Measurements from ENCODE around the gene CMTM2. TPM values are rescaled to one million over a fixed set of nuclear protein-coding genes. Genes with fewer than 3 reads are reported as not detected.
"Not testable (repeated sequence)": the region's sequence is repeated elsewhere in the genome, so short reads cannot be mapped to it uniquely, and the experiment has no call there.

Gene CMTM2
- total RNA-seq, 1 experiment from 2014 or later, result not detected

DNA sequence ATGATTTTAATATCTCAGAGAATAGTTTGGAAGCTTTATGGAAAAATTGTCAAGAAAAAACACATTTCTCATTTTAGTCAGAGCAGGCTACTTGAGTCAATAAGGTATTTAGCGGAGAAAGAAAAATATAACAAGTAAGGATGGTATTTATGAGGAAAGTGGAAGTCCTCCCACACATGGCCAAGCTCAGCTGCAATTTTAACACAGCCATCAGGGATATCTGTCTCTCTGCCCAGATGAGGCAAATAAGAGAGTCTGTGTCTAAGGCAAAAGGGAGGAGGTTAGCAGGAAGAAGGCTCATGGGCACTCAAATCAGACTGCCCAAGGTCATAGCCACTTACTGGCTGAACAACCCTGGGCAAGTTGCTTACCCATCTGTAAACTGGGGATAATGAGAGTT is 5.2 kb upstream of the CMTM2 start:
- DNase-seq (ENCODE audit: low read depth, low spot score), result no peak
- in situ Hi-C loops (cut with HindIII; ENCODE audit: low pct_unique_long_range_greater_than_20kb, low sequenced_read_pairs), result no loop called here

DNA sequence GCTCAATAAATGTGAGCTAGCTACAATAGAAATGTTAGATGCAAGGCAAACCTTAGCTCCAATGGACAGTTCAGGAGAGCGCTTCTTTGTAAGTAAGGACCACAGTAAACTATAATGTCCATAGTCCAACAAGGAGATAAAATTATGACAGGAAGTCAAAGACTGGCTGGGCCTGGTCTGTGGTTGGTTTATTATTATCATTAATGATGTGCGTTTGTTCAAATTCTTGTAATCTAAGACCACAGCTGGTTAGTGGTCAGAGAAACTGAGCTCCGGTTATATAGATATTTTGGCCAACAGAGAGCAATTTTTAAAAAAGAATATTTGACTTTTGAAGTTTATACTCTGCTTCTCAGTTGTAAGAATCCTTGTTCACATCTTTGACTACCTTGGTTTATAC is 4.7 kb upstream of the CMTM2 start:
- no peak for DNase-seq (ENCODE audit: low read depth, low spot score)
- in situ Hi-C loops (cut with HindIII; ENCODE audit: low pct_unique_long_range_greater_than_20kb, low sequenced_read_pairs), result no loop called here

DNA sequence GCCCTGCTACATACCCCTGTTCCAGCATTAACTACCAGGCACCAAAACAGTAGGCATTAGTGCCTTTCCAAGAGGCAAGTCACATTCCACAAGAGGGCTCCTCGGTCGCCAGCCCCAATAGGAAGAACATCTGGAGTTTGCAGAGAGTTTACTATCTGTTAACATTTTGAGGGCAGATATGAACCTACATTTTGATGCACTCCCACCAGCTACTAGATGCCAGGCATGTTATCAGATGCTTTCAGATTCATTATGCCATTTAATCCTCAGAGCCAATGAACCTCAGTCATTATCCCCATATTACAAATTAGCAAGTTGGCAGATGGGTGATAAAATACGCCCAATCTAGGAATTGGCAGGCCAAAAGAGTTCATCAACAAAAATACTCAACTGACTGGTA is 4.2 kb upstream of the CMTM2 start:
- in situ Hi-C loops (cut with HindIII; ENCODE audit: low pct_unique_long_range_greater_than_20kb, low sequenced_read_pairs), result no loop called here
- DNase-seq (ENCODE audit: low read depth, low spot score), result no peak

DNA sequence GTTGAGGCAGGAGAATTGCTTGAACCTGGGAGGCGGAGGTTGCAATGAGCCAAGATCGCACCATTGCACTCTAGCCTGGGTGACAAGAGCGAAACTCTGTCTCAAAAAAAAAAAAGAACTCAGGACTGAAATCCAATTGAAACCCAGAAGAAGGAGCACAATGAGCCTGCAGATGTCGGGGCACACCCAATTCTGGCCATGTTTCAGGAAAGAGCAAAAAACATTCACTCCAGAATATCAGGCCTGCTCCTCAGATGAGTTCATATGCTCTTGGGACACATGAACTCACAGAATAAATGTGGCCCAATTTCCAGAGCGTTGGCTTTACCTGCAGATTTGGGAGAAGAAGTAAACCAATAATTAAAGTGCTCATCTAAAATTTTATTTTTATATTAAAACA is 3.0 kb upstream of the CMTM2 start:
- in situ Hi-C loops (cut with HindIII; ENCODE audit: low pct_unique_long_range_greater_than_20kb, low sequenced_read_pairs), result no loop called here
- DNase-seq (ENCODE audit: low read depth, low spot score), result no peak

DNA sequence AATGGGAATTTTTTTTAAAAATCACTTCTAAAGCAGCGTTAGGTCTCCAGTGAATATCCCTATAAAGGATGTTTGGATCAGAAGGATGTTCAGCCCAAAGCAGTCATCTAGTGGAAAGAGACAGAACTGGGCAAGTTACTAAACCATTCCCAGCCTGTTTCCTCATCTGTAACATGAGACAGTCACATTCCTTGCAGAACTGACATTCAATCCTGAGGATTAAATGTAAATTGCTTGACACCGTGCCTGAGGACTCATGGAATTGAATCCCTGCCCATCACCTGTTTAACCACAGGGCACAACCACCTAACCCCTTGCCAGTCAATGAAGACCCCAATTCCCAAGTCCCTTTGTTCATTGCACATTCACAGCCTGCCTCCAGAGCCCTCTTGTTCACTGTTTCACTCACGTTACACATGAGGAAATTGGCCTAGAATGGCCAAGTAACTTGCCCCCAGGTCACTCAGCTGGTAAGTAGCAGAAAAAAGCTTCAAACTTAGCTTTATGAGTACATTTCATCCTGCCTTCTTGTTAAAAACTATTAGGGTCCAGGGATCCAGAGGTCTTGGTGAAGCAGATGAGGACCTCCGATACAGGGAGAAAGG is 1.4 kb downstream of the CMTM2 start:
- peak; percentile 28 for DNase-seq (ENCODE audit: low read depth, low spot score)
- in situ Hi-C loops (cut with HindIII; ENCODE audit: low pct_unique_long_range_greater_than_20kb, low sequenced_read_pairs), result no loop called here

DNA sequence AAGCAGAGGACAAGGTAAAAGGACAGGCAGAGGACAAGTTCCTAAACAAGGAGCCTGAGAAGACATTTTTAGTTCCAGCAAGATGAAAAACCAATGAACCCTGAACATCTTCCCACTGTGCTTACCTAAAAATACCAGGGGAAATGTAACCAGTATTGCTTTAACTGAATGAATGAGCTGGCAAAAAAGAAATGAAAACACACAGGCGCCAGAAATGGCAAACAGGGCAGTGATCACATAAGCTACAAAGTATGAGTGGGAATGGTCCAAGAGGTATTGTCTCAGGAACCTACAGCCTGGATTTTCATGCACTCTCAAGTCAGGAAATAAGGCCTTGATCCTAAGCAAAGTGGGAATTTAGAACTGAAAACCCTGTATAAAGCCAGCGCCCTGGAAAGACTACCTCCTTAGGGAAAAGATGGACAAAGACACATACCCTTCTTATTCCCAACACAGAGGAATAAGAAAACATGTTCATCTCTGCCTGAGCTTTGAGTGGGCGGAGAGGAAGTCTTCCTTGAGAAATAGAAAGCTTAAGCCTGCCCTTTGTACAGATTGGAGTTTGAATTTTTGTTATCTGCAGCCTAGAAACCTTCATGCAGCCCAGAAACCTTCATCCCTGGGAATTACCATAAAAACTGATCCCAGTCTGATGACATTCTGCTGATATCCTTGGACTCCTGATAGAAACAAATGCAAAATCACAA is 2.1 kb downstream of the CMTM2 start:
- DNase-seq (ENCODE audit: low read depth, low spot score), result no peak
- in situ Hi-C loops (cut with HindIII; ENCODE audit: low pct_unique_long_range_greater_than_20kb, low sequenced_read_pairs), result no loop called here

DNA sequence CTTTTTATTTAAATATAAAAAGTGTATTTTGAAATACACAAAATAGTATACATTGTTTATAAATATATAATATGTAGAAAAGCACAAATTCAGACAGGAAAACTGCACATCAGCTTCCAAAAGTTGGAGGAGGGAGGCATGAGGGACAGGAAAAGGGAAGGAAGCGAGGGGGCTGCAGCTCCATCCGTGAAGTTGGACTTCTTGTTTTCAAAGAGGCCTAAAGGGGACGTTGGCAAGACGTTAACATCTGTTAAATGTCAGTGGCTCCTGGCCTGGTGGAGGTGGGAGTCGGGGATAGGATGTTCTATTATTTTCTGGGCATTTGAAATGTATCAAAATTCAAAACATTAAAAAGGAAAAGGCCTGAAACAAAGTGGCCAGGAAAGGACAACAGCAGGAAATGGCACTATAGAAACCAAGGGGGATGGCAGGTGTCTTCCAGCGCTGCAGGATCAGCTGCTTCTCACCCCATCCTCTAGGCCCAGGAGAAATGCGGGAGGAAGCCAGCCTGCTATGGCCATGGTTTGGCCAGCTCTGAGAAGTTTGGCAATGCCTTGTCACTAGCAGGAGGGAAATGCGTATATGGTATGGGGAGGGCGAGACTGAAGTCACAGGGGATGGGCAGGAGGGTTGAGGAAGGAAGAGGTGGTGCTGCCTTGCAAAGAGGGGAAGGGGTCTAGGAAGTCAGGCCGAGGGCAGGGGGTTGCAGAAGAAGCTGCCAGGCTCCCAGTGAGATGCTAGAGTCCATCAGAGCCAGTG is 6.4 kb downstream of the CMTM2 start:
- in situ Hi-C loops (cut with HindIII; ENCODE audit: low pct_unique_long_range_greater_than_20kb, low sequenced_read_pairs), result no loop called here
- no peak for DNase-seq (ENCODE audit: low read depth, low spot score)

DNA sequence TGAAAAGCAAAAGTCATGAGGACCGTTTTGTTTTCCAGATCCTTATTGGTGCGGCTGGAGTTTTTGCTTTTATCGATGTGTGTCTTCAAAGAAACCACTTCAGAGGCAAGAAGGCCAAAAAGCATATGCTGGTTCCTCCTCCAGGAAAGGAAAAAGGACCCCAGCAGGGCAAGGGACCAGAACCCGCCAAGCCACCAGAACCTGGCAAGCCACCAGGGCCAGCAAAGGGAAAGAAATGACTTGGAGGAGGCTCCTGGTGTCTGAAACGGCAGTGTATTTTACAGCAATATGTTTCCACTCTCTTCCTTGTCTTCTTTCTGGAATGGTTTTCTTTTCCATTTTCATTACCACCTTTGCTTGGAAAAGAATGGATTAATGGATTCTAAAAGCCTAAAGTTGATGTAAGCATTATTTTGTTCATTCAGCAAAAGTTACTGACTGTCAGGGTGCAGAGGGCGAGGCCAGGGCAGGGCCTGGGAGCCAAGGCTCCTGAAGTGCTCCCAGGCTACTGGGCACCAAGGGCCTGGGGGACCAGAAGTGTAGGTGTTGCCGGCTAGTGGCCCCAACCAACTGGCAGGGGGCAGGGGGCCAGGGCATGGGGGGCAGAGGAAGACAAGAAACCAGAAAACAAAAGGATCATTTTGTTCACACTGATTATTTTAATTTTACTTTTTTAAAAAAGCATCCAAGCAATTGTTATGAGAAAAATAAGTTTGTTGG is 8.8 kb downstream of the CMTM2 start:
- in situ Hi-C loops (cut with HindIII; ENCODE audit: low pct_unique_long_range_greater_than_20kb, low sequenced_read_pairs), result no loop called here
- no peak for DNase-seq (ENCODE audit: low read depth, low spot score)

DNA sequence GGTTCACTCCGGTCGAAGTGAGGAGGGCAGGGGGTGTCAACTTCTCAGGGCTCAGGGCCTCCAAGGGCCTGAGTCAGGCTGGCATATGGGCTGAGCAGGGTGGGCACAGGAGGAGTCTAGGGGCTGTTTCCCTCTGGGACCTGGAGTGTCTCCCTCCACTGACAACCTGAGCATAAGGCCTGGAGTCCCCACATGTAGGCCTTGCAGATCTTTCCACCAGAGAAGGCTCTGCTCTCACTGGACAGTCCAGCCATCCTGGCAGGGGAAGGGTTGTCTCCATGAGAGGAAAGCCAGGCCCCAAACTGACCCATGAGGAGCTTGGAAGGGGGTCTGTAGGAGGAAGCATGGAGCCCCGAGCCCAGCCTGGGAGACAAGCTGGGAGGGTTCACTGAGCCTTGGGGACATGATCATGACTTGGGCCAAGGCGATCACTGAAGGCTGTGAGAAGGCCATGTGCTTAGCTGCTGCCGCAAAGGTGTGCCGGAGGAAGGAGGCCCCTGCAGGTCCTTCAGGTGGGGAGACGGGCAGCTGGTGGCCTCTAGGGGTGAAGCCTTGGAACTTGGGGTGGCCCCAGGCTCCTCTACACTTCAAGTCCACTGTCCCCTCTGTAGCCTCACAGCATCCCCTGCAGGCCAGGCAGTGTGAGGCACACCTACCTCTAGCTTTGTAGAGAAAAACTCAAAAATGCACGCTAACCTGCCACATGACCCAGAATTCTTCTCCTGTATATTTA is 9.9 kb downstream of the CMTM2 start:
- DNase-seq (ENCODE audit: low read depth, low spot score), result peak; percentile 58
- in situ Hi-C loops (cut with HindIII; ENCODE audit: low pct_unique_long_range_greater_than_20kb, low sequenced_read_pairs), result no loop called here

DNA sequence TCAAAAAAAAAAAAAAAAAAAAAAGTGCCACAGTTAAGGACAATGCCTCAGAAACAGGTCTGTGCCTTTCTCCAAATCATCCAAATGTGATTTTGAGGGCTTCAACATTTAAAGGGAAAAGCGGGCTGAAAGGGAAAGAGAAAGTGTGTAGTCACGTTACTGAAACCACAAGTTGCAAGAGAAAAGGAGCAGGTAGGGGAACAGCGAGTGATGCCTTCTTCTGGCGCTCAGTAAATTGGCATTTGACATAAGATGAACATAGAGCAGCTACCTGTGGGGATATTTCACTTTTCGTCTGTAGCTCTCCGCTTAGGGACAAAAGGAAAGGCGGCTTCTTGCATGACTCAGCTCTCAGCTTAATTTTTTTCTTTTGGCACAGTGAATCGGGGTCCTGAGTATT is 11.1 kb downstream of the CMTM2 start:
- DNase-seq (ENCODE audit: low read depth, low spot score), result no peak
- in situ Hi-C loops (cut with HindIII; ENCODE audit: low pct_unique_long_range_greater_than_20kb, low sequenced_read_pairs), result no loop called here

DNA sequence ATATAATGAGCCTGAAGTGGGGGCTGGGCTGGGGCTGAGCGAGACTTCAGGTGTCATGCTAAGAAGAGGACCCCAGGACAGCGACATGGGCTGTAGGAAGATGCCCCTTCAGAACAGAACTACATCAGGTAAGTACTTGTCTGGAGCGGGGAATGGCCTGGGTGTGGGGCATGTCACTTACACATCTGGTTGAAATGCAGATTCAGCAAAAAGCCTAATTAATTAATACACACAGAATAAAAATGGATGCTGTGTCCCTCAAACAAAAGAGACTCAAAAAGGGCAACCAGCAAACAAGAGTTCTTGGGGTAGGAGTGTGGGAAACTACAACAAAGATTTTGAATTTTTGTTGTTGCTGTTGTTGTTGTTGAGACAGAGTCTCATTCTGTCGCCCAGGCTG is 11.8 kb downstream of the CMTM2 start:
- in situ Hi-C loops (cut with HindIII; ENCODE audit: low pct_unique_long_range_greater_than_20kb, low sequenced_read_pairs), result no loop called here
- no peak for DNase-seq (ENCODE audit: low read depth, low spot score)

DNA sequence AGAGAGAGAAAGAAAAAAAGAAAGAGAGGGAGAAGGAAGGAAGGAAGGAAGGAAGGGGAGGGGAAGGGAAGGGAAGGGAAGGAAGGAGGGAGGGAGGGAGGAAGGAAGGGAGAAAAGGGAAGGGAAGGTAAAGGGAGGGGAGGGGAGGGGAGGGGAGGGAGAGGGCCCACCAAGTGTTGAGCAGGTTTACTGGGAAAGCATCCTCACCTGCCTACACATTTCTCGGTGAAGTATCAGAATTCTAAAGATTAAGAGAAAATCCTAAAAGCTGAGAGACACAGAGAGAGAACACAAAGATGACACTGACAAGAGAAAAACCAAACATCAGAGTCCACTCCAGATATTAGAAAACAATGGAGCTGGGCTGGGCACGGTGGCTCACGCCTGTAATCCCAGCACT is 13.0 kb downstream of the CMTM2 start:
- DNase-seq (ENCODE audit: low read depth, low spot score), result no peak
- in situ Hi-C loops (cut with HindIII; ENCODE audit: low pct_unique_long_range_greater_than_20kb, low sequenced_read_pairs), result no loop called here

DNA sequence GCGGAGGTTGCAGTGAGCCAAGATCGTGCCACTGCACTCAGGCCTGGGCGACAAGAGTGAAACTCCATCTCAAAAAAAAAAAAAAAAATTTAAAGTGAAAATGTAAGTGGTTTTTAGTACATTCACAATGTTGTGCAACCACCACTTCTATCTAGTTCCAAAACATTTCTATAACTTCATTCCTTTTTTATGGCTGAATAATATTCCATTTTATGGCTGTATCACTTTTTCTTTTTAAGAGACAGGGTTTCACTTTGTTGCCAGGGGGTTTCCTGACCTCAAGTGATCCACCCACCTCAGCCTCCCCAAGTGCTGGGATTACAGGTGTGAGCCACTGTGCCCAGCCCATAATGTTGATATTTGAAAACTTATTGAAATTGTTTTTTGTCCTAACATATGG is 13.6 kb downstream of the CMTM2 start:
- in situ Hi-C loops (cut with HindIII; ENCODE audit: low pct_unique_long_range_greater_than_20kb, low sequenced_read_pairs), result no loop called here
- DNase-seq (ENCODE audit: low read depth, low spot score), result no peak

DNA sequence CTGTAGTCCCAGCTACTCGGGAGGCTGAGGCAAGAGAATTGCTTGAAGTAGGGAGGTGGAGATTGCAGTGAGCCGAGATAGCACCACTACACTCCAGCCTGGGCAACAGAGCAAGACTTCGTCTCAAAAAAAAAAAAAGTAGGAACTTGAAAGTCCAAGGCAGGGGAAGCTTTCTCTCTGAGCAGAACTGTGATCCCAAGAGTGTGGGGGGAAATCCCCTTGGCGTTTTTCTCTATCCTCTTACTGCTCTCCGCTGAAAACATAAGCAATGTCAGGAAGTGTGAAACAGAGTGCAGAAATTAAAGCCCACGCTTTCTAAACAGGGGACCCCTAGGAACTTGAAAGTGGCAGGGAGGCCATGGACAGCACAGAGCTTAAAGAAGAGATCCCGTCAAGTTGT is 15.5 kb downstream of the CMTM2 start:
- in situ Hi-C loops (cut with HindIII; ENCODE audit: low pct_unique_long_range_greater_than_20kb, low sequenced_read_pairs), result no loop called here

DNA sequence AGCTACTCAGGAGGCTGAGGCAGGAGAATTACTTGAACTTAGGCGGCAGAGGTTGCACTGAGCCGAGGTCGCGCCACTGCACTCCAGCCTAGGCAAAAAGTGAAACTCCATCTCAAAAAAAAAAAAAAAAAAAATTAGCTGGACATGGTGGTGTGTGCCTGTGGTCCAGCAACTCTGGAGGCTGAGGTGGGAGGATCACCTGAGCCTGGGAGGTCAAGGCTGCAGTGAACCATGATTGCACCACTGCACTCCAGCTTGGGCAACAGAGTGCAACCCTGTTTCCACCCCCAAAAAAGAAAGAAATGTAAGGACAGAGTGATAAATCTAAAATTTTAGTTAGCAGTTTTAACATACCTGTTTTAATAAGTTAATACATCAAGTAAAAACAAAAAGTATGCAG is 17.3 kb downstream of the CMTM2 start:
- DNase-seq (ENCODE audit: low read depth, low spot score); in situ Hi-C loops (cut with HindIII; ENCODE audit: low pct_unique_long_range_greater_than_20kb, low sequenced_read_pairs): not testable (repeated sequence)

More for the DNA sequence above, 15.5 kb downstream of the CMTM2 start:
- DNase-seq (ENCODE audit: low read depth, low spot score), result no peak

DNA sequence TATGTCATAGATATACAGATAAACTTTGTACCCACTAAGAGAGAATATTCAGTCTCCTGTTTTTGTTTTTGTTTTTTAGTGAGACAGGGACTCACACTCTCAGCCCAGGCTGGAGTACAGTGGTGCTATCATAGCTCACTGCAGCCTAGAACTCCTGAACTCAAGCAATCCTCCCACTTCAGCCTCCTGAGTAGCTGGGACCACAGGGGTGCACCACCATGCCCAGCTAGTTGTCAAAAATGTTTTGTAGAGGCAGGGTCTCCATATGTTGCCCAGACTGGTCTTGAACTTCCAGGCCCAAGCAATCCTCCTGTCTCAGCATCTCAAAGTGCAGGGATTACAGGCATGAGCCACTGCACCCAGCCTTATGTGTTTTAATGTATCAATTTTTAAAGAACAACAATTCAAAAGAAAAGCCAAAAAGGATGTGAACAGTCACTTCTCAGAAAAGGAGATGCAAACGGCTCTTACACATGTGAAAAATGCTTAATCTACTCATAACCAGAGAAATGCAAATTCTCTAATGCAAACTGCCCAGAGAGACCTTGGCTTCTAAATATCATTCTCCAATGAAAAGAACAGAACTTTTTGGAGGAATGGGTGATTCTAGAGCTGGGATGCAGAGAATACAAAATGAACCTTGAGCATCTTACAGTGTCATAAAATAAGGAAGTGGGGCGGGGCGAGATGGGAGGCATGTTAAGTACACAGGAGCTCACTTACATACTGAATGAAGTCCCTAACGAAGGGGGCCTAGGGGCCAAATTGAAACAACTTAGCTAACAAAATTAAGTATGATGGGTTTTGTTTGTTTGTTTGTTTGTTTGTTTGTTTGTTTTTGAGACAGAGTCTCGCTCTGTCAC is 18.0 kb downstream of the CMTM2 start:
- in situ Hi-C loops (cut with HindIII; ENCODE audit: low pct_unique_long_range_greater_than_20kb, low sequenced_read_pairs), result no loop called here
- DNase-seq (ENCODE audit: low read depth, low spot score), result no peak

DNA sequence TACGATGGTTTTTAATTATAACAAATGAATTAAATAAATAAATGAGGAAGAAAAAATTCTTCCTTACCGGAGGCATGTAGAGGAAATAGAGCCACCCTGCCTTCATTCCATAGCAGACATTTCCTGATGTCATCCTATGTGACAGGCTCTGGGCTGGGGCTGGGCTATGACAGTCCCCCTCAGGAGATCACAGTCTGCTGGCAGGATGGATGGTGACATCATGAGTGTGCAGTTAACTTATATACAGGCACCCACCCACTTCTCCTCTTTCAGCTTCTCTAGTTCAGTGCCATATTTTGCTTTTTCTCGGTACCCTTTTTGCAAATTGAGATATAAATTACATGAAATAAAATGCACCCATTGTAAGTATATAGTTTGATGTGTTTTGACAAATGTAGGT is 18.8 kb downstream of the CMTM2 start:
- DNase-seq (ENCODE audit: low read depth, low spot score), result no peak
- in situ Hi-C loops (cut with HindIII; ENCODE audit: low pct_unique_long_range_greater_than_20kb, low sequenced_read_pairs), result no loop called here
